ENCODE measurements around the gene PTTG1IP2.

GRCh38 chr7:90433221-90433620 lies 36.2 kb upstream of the PTTG1IP2 start:
- TF ChIP-seq POLR2AphosphoS5 (IDR thresholded peaks at IDR 0.05) (no peak), POLR2A (IDR thresholded peaks at IDR 0.05) (no peak), EP300 (IDR thresholded peaks at IDR 0.05) (no peak)
- TF ChIP-seq, protein P1, sequence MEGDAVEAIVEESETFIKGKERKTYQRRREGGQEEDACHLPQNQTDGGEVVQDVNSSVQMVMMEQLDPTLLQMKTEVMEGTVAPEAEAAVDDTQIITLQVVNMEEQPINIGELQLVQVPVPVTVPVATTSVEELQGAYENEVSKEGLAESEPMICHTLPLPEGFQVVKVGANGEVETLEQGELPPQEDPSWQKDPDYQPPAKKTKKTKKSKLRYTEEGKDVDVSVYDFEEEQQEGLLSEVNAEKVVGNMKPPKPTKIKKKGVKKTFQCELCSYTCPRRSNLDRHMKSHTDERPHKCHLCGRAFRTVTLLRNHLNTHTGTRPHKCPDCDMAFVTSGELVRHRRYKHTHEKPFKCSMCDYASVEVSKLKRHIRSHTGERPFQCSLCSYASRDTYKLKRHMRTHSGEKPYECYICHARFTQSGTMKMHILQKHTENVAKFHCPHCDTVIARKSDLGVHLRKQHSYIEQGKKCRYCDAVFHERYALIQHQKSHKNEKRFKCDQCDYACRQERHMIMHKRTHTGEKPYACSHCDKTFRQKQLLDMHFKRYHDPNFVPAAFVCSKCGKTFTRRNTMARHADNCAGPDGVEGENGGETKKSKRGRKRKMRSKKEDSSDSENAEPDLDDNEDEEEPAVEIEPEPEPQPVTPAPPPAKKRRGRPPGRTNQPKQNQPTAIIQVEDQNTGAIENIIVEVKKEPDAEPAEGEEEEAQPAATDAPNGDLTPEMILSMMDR (IDR thresholded peaks at IDR 0.05), result no peak
